ENCODE results near the gene PSMD4.
A peak's percentile ranks its signal among the peaks of the same experiment; 100 is the strongest.

Gene PSMD4

GRCh38 chr1:151275341-151275740, 20.8 kb downstream of the PSMD4 start:
- DNase-seq: peak; percentile 31

GRCh38 chr1:151277249-151277648, 22.7 kb downstream of the PSMD4 start:
- DNase-seq: peak; percentile 97

GRCh38 chr1:151281225-151281968, 26.9 kb downstream of the PSMD4 start:
- peak; percentile 98 for DNase-seq

- peak; percentile 100 for DNase-seq
Observed at GRCh38 chr1:151281969-151282882, 27.7 kb downstream of the PSMD4 start, which contains the start of gene ZNF687. Gene ZNF687 (plus strand): TSS chr1:151282299. CDS start chr1:151286292, 3,993 bp downstream.

- peak; percentile 50 for DNase-seq
Observed at GRCh38 chr1:151282883-151283725, 28.6 kb downstream of the PSMD4 start.

GRCh38 chr1:151284013-151284577, 29.6 kb downstream of the PSMD4 start:
- DNase-seq: no peak

GRCh38 chr1:151286619-151287340, 32.2 kb downstream of the PSMD4 start:
- DNase-seq: no peak

- DNase-seq: no peak
Observed at GRCh38 chr1:151287341-151287699, 32.8 kb downstream of the PSMD4 start.

- DNase-seq: no peak
Observed at GRCh38 chr1:151287767-151288500, 33.4 kb downstream of the PSMD4 start.

GRCh38 chr1:151288502-151288901, 34.0 kb downstream of the PSMD4 start:
- no peak for DNase-seq

- DNase-seq: no peak
Observed at GRCh38 chr1:151289080-151289935, 34.8 kb downstream of the PSMD4 start.

- no peak for DNase-seq
Observed at GRCh38 chr1:151289991-151290708, 35.6 kb downstream of the PSMD4 start.

- DNase-seq: no peak
Observed at GRCh38 chr1:151290709-151291303, 36.3 kb downstream of the PSMD4 start.

- no peak for DNase-seq
Observed at GRCh38 chr1:151292207-151293030, 37.9 kb downstream of the PSMD4 start.

- no peak for DNase-seq
Observed at GRCh38 chr1:151293093-151293492, 38.6 kb downstream of the PSMD4 start.

GRCh38 chr1:151294742-151295462, 40.4 kb downstream of the PSMD4 start:
- DNase-seq: no peak

GRCh38 chr1:151309811-151310323, 55.3 kb downstream of the PSMD4 start:
- DNase-seq: no peak

Measured in inflammatory macrophage treated with lipopolysaccharide for 4 hours (primary cell).